ENCODE measurements around the gene DYDC2. TPM values are rescaled to one million over a fixed set of nuclear protein-coding genes. Genes with fewer than 3 reads are reported as not detected.
A peak's percentile ranks its signal among the peaks of the same experiment; 100 is the strongest.

The DYDC2 gene
- total RNA-seq, 1 experiment from 2014 or later, result 1.9 TPM

- TF ChIP-seq, protein P1, sequence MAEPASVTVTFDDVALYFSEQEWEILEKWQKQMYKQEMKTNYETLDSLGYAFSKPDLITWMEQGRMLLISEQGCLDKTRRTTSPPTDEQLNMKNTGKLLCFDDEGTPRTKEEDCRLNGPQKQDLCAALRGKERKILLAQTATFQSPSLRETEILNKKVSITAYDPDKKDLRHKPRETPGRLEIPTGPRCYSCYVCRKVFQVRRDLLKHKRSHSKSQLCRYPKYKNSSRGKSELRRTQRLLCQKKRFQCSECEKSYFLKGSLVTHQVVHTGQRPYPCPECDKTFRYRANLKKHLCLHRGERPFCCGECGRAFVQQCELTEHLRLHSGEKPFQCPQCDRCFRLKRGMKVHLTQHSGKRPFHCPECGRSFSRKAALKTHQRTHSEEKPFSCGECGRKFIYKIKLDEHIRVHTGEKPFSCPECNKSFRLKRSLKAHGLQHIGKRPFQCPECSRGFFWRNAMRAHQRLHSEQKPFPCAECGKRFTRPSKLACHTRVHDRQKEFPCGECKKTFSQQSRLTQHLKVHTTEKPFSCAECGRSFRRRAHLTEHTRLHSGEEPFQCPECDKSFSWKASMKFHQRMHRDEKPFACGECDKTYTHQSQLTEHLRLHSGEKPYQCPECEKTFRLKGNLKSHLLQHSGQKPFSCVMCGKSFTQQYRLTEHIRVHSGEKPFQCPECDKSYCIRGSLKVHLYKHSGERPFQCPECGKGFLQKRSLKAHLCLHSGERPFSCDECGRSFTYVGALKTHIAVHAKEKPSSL (CRISPR knock-in tag; conservative IDR thresholded peaks at IDR 0.05), result no peak
- TF ChIP-seq ATF2 (CRISPR knock-in tag; IDR thresholded peaks at IDR 0.05; ENCODE audit: borderline replicate concordance, low read depth) (no peak), MYBL2 (CRISPR knock-in tag; IDR thresholded peaks at IDR 0.05) (no peak; the same call in 1 of the 2 replicates), CDX4 (CRISPR knock-in tag; IDR thresholded peaks at IDR 0.05; ENCODE audit: borderline replicate concordance) (no peak), JUN (CRISPR knock-in tag; IDR thresholded peaks at IDR 0.05) (no peak), ZNF532 (CRISPR knock-in tag; IDR thresholded peaks at IDR 0.05; ENCODE audit: borderline replicate concordance) (no peak; the same call in 1 of the 2 replicates), SMAD4 (CRISPR knock-in tag; IDR thresholded peaks at IDR 0.05) (no peak), ATF3 (CRISPR knock-in tag; conservative IDR thresholded peaks at IDR 0.05) (no peak), ETV6 (CRISPR knock-in tag; IDR thresholded peaks at IDR 0.05) (peak; percentile 77), MAX (CRISPR knock-in tag; IDR thresholded peaks at IDR 0.05) (peak; percentile 96), GTF2I (CRISPR knock-in tag; conservative IDR thresholded peaks at IDR 0.05) (no peak), CREB1 (CRISPR knock-in tag; IDR thresholded peaks at IDR 0.05) (no peak), ZNF232 (CRISPR knock-in tag; IDR thresholded peaks at IDR 0.05) (no peak), FOXK1 (CRISPR knock-in tag; IDR thresholded peaks at IDR 0.05) (peak; percentile 83), GABPB1 (CRISPR knock-in tag; IDR thresholded peaks at IDR 0.05) (no peak), JAZF1 (CRISPR knock-in tag; IDR thresholded peaks at IDR 0.05) (no peak), NR1H2 (CRISPR knock-in tag; IDR thresholded peaks at IDR 0.05) (no peak), ZBTB21 (CRISPR knock-in tag; IDR thresholded peaks at IDR 0.05; ENCODE audit: borderline replicate concordance) (peak; percentile 86; the same call in 1 of the 2 replicates), USF1 (CRISPR knock-in tag; IDR thresholded peaks at IDR 0.05) (peak; percentile 81)
- TF ChIP-seq, protein P2, sequence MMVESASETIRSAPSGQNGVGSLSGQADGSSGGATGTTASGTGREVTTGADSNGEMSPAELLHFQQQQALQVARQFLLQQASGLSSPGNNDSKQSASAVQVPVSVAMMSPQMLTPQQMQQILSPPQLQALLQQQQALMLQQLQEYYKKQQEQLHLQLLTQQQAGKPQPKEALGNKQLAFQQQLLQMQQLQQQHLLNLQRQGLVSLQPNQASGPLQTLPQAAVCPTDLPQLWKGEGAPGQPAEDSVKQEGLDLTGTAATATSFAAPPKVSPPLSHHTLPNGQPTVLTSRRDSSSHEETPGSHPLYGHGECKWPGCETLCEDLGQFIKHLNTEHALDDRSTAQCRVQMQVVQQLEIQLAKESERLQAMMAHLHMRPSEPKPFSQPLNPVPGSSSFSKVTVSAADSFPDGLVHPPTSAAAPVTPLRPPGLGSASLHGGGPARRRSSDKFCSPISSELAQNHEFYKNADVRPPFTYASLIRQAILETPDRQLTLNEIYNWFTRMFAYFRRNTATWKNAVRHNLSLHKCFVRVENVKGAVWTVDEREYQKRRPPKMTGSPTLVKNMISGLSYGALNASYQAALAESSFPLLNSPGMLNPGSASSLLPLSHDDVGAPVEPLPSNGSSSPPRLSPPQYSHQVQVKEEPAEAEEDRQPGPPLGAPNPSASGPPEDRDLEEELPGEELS (CRISPR knock-in tag; IDR thresholded peaks at IDR 0.05), result peak; percentile 89
- TF ChIP-seq, protein P3, sequence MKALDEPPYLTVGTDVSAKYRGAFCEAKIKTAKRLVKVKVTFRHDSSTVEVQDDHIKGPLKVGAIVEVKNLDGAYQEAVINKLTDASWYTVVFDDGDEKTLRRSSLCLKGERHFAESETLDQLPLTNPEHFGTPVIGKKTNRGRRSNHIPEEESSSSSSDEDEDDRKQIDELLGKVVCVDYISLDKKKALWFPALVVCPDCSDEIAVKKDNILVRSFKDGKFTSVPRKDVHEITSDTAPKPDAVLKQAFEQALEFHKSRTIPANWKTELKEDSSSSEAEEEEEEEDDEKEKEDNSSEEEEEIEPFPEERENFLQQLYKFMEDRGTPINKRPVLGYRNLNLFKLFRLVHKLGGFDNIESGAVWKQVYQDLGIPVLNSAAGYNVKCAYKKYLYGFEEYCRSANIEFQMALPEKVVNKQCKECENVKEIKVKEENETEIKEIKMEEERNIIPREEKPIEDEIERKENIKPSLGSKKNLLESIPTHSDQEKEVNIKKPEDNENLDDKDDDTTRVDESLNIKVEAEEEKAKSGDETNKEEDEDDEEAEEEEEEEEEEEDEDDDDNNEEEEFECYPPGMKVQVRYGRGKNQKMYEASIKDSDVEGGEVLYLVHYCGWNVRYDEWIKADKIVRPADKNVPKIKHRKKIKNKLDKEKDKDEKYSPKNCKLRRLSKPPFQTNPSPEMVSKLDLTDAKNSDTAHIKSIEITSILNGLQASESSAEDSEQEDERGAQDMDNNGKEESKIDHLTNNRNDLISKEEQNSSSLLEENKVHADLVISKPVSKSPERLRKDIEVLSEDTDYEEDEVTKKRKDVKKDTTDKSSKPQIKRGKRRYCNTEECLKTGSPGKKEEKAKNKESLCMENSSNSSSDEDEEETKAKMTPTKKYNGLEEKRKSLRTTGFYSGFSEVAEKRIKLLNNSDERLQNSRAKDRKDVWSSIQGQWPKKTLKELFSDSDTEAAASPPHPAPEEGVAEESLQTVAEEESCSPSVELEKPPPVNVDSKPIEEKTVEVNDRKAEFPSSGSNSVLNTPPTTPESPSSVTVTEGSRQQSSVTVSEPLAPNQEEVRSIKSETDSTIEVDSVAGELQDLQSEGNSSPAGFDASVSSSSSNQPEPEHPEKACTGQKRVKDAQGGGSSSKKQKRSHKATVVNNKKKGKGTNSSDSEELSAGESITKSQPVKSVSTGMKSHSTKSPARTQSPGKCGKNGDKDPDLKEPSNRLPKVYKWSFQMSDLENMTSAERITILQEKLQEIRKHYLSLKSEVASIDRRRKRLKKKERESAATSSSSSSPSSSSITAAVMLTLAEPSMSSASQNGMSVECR (CRISPR knock-in tag; IDR thresholded peaks at IDR 0.05; ENCODE audit: borderline replicate concordance), result peak; percentile 95
- TF ChIP-seq, protein P4, sequence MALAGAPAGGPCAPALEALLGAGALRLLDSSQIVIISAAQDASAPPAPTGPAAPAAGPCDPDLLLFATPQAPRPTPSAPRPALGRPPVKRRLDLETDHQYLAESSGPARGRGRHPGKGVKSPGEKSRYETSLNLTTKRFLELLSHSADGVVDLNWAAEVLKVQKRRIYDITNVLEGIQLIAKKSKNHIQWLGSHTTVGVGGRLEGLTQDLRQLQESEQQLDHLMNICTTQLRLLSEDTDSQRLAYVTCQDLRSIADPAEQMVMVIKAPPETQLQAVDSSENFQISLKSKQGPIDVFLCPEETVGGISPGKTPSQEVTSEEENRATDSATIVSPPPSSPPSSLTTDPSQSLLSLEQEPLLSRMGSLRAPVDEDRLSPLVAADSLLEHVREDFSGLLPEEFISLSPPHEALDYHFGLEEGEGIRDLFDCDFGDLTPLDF (CRISPR knock-in tag; IDR thresholded peaks at IDR 0.05), result no peak
These were observed at the start of gene DYDC2, which contains the start of gene DYDC1 (continued) for GRCh38 chr10:80356563-80356988.
